Calu3 (cell line): ENCODE results near the gene ABR. TPM values are rescaled to one million over a fixed set of nuclear protein-coding genes. Genes with fewer than 3 reads are reported as not detected.

ENCODE experiments used
- BruUV-seq: library from RNA; stranded (reverse); fragments of 400-500 nt; replicated peaks from 2 replicates; lab custom pipeline; 2021; lab: Mats Ljungman, UMichigan
- CTCF ChIA-PET: fragments of 300-600 bp; sonication (Branson Sonifier 250); formaldehyde crosslinking; loops from one replicate; lab custom pipeline; 2022; ENCODE audit warnings: antibody characterized with exemption; lab: Charles Lee
- DNase-seq: peaks from one replicate; pipeline ENCODE4 v3.0.0; 2022
- H3K27ac Mint-ChIP-seq: one replicate; pipeline ENCODE4 v1.8.0; 2022; ENCODE audit warnings: mixed read lengths; ENCODE audit not compliant: unreplicated experiment
- H3K27me3 Mint-ChIP-seq: one replicate; pipeline ENCODE4 v1.8.0; 2022; ENCODE audit warnings: mixed read lengths; ENCODE audit not compliant: unreplicated experiment
- H3K36me3 Mint-ChIP-seq: one replicate; pipeline ENCODE4 v1.8.0; 2022; ENCODE audit warnings: mild to moderate bottlenecking, moderate library complexity, mixed read lengths; ENCODE audit not compliant: insufficient read depth, unreplicated experiment
- H3K4me1 Mint-ChIP-seq: one replicate; pipeline ENCODE4 v1.8.0; 2022; ENCODE audit warnings: mild to moderate bottlenecking, low read depth, mixed read lengths; ENCODE audit not compliant: unreplicated experiment
- H3K4me3 Mint-ChIP-seq: one replicate; pipeline ENCODE4 v1.8.0; 2022; ENCODE audit warnings: mild to moderate bottlenecking, low read depth, moderate library complexity, mixed read lengths; ENCODE audit not compliant: unreplicated experiment
- H3K9me3 Mint-ChIP-seq: one replicate; pipeline ENCODE4 v1.8.0; 2022; ENCODE audit warnings: low read depth, mixed read lengths; ENCODE audit not compliant: unreplicated experiment
- CTCF ChIP-seq: fragments of 200-600 bp; IDR thresholded peaks from one replicate; pipeline ENCODE4 v1.8.0; 2022; ENCODE audit warnings: antibody characterized with exemption; ENCODE audit not compliant: unreplicated experiment
- intact Hi-C: fragments of 100-400 bp; cut with micrococcal nuclease; formaldehyde crosslinking; loops from one replicate; pipeline ENCODE4 v1.10.0; 2022; ENCODE audit not compliant: unreplicated experiment
- total RNA-seq: library from RNA; stranded (reverse); gene quantifications from 2 replicates; pipeline ENCODE4 v1.2.3, GENCODE V29; 2022

Gene ABR
- total RNA-seq, 1 experiment from 2014 or later, result 92.7 TPM

- Mint-ChIP-seq H3K36me3 (no peaks in the 10 kb centered on the region), H3K4me3 (no peak overlapping the region), H3K27me3 (no peaks in the 10 kb centered on the region), H3K27ac (no peak overlapping the region), H3K4me1 (no peaks in the 10 kb centered on the region), H3K9me3 (no peaks in the 10 kb centered on the region)
- intact Hi-C loops, result no loop called here
- CTCF ChIA-PET, result interaction anchor here (0.7 kb wide), 1 partner anchor 27 kb away, joined by 4 read pairs; no protein-coding TSS in a partner anchor
- BruUV-seq, result no TSS peak
- DNase-seq, result no peak
- no peak for TF ChIP-seq CTCF
These were observed 217.1 kb downstream of the ABR start for GRCh38 chr17:962670-963069.

DNA sequence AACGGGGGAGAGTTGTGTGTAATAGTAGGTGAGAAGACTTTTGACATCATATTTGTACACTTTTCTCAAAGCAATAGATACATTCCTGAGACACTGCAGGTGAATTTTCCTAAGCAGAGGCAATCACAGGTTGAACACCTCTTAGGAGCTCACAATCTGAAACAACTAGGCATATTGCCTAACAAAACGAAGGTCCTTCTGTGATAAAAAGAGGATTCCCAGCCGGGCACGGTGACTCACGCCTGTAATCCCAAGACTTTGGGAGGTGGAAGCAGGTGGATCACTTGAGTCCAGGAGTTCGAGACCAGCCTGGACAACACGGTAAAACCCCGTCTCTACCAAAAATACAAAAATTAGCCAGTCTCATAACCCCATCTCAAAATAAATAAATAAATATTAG is 217.6 kb downstream of the ABR start:
- no peak overlapping the region for H3K4me3 Mint-ChIP-seq
- H3K27ac Mint-ChIP-seq, result no peak overlapping the region
- no peak for TF ChIP-seq CTCF
- no peaks in the 10 kb centered on the region for H3K9me3 Mint-ChIP-seq
- BruUV-seq, result no TSS peak
- intact Hi-C loops, result no loop called here
- no peaks in the 10 kb centered on the region for H3K36me3 Mint-ChIP-seq
- H3K4me1 Mint-ChIP-seq, result no peaks in the 10 kb centered on the region
- CTCF ChIA-PET, result no interaction called here
- no peak for DNase-seq
- no peaks in the 10 kb centered on the region for H3K27me3 Mint-ChIP-seq

GRCh38 chr17:958712-959451 is 220.9 kb downstream of the ABR start:
- Mint-ChIP-seq H3K27ac (no peak overlapping the region), H3K9me3 (no peaks in the 10 kb centered on the region), H3K4me3 (no peak overlapping the region), H3K4me1 (no peaks in the 10 kb centered on the region), H3K27me3 (no peaks in the 10 kb centered on the region), H3K36me3 (no peaks in the 10 kb centered on the region)
- no peak for DNase-seq
- no TSS peak for BruUV-seq
- no peak for TF ChIP-seq CTCF
- intact Hi-C loops, result no loop called here
- CTCF ChIA-PET, result interaction anchor here (0.7 kb wide), 2 partner anchors 26 to 264 kb away, joined by 3 to 4 read pairs; no protein-coding TSS in a partner anchor

DNA sequence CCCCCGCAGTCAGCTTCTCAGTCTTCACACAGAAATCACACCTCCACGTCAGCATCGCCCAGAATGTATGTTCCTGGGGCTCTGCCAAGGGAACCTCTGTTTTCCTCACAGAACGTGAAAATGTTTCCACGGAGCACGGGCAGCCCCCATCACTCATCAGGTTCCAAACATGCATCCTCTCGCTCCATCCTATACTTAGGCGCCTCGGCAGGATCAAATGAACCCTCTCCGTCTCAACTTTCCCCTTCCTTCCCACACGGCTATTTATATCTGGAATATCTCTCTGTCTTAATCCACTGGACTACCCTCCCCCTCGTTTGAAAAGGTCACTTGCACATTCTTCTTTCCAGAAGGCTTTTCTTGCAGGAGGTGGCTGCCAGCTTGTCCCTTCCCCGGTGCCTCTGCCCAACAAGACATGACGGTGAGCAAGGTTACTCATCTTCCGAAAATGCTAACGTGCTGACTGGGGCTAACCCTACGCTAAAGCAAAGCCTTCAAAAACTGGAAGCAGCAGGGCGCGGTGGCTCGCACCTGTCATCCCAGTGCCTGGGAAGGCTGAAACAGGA is 221.8 kb downstream of the ABR start:
- TF ChIP-seq CTCF, result no peak
- Mint-ChIP-seq H3K27ac (no peak overlapping the region), H3K4me3 (no peak overlapping the region), H3K36me3 (no peaks in the 10 kb centered on the region), H3K9me3 (no peaks in the 10 kb centered on the region), H3K4me1 (no peaks in the 10 kb centered on the region), H3K27me3 (no peaks in the 10 kb centered on the region)
- CTCF ChIA-PET, result no interaction called here
- intact Hi-C loops, result no loop called here
- DNase-seq, result no peak
- BruUV-seq, result no TSS peak
